Right hindlimb (tissue), 1 donor: ENCODE data around the gene SLC6A9.

Source experiments
- DNase-seq: peaks from one replicate; pipeline ENCODE4 v3.0.0-alpha.2; 2018

SLC6A9 gene

GRCh38 chr1:44047131-44047530, 15.9 kb upstream of the SLC6A9 start:
- DNase-seq = no peak

- DNase-seq = no peak
Measured at GRCh38 chr1:44045064-44045463, 13.8 kb upstream of the SLC6A9 start.

- DNase-seq = no peak
Measured at GRCh38 chr1:44044071-44044801, 13.0 kb upstream of the SLC6A9 start.

GRCh38 chr1:44043176-44044070, 12.2 kb upstream of the SLC6A9 start:
- DNase-seq = no peak

- no peak for DNase-seq
Measured at GRCh38 chr1:44040846-44041245, 9.6 kb upstream of the SLC6A9 start.

- no peak for DNase-seq
Measured at GRCh38 chr1:44040418-44040817, 9.2 kb upstream of the SLC6A9 start.

- no peak for DNase-seq
Measured at GRCh38 chr1:44038876-44039657, 7.8 kb upstream of the SLC6A9 start.

GRCh38 chr1:44037154-44037553, 5.9 kb upstream of the SLC6A9 start:
- DNase-seq = no peak

GRCh38 chr1:44036409-44037139, 5.3 kb upstream of the SLC6A9 start:
- DNase-seq = peak; percentile 72

GRCh38 chr1:44035726-44036408, 4.6 kb upstream of the SLC6A9 start:
- DNase-seq = no peak

GRCh38 chr1:44034976-44035716, 3.9 kb upstream of the SLC6A9 start:
- no peak for DNase-seq

- no peak for DNase-seq
Measured at GRCh38 chr1:44034423-44034822, 3.2 kb upstream of the SLC6A9 start.

- no peak for DNase-seq
Measured at GRCh38 chr1:44033756-44034155, 2.5 kb upstream of the SLC6A9 start.

GRCh38 chr1:44033041-44033575, 1.8 kb upstream of the SLC6A9 start:
- no peak for DNase-seq

GRCh38 chr1:44032170-44032790, 1.0 kb upstream of the SLC6A9 start:
- DNase-seq = no peak

GRCh38 chr1:44030605-44031251, 534 bp downstream of the SLC6A9 start:
- peak; percentile 69 for DNase-seq

- peak; percentile 91 for DNase-seq
Measured at GRCh38 chr1:44029911-44030604, 1.2 kb downstream of the SLC6A9 start.

GRCh38 chr1:44029260-44029910, 1.9 kb downstream of the SLC6A9 start:
- DNase-seq = no peak

GRCh38 chr1:44027320-44027719, 3.9 kb downstream of the SLC6A9 start:
- no peak for DNase-seq
